Measurements from ENCODE around the gene GALNTL6.

GALNTL6 gene

DNA sequence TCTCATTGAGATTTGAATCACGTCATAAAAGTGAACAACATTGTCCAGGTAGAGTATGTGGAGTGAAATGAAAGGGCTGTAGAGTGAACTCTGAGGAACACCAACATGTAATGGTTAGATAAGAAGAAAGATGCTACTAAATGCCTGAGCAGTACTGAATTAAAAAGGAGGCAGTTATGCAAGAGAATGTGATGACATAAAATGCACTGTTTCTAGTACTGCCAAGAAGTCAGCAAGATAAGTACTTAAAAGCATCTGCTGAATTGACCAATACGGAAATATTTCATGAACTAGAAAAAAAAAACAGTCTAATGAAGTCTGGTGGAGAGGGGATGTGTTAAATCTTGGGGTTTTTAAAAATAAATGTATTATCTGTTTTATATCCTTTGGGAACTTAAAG is 771.6 kb downstream of the GALNTL6 start:
- H3K4me3 ChIP-seq (ENCODE audit: insufficient read depth in 1 of 2, low read depth in 1 of 2, low read length in 2 of 2), result no peak overlapping the region

DNA sequence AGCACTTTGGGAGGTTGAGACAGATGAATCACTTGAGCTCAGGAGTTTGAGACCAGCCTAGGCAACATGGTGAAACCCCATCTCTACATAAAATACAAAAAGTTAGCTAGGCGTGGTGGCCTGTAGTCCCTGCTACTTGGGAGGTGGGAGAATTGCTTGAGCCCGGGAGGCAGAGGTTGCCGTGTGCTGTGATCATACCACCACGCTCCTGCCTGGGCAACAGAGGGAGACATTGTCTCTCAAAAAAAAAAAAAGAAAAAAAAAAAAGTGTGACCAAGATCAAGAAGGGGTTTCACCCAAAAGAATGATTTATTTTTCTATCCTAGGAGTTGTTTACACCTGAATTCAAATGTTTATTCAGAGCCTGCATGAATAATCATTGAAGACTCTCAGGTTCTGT is 783.0 kb downstream of the GALNTL6 start:
- Histone ChIP-seq H4K8ac (ENCODE audit: low read length) (no peak overlapping the region), H3K79me1 (replicated peaks; ENCODE audit: low read length, poor library complexity, severe bottlenecking) (no peaks in the 10 kb centered on the region), H2BK12ac (ENCODE audit: low read length in 2 of 2) (no peak overlapping the region), H3K14ac (ENCODE audit: low read length in 2 of 2) (no peak overlapping the region), H2AK5ac (ENCODE audit: low read length, severe bottlenecking) (no peak overlapping the region), H2BK5ac (ENCODE audit: low read depth, low read length, poor library complexity, severe bottlenecking) (no peak overlapping the region), H3K18ac (ENCODE audit: low read depth in 1 of 2, low read length in 2 of 2) (no peak overlapping the region), H3K9me3 (ENCODE audit: control insufficient read depth, low read length) (peaks cover 4% of the 10 kb centered on the region), H3K4me2 (ENCODE audit: low read length, poor library complexity, severe bottlenecking) (no peak overlapping the region), H4K91ac (ENCODE audit: low read length) (no peak overlapping the region), H3K4me1 (ENCODE audit: control insufficient read depth, insufficient read depth, low read depth, low read length) (no peaks in the 10 kb centered on the region), H3K36me3 (ENCODE audit: control insufficient read depth in 1 of 2, insufficient read depth in 2 of 2, low read depth in 1 of 2, low read length in 2 of 2) (no peaks in the 10 kb centered on the region), H2BK15ac (ENCODE audit: low read depth, poor library complexity, severe bottlenecking) (no peak overlapping the region), H3K4ac (ENCODE audit: low read depth in 1 of 2, low read length in 2 of 2) (no peak overlapping the region), H3K23ac (ENCODE audit: low read length in 2 of 2) (no peak overlapping the region), H3K27ac (ENCODE audit: low read length, poor library complexity, severe bottlenecking) (no peak overlapping the region), H2BK120ac (ENCODE audit: low read depth, low read length) (no peak overlapping the region), H2AFZ (ENCODE audit: low read depth, low read length) (no peak overlapping the region), H3K4me3 (ENCODE audit: insufficient read depth in 1 of 2, low read depth in 1 of 2, low read length in 2 of 2) (no peak overlapping the region), H3K27me3 (ENCODE audit: control insufficient read depth in 1 of 2, insufficient read depth in 1 of 2, low read length in 2 of 2) (no peaks in the 10 kb centered on the region), H3K9ac (ENCODE audit: low read length) (no peak overlapping the region)
- DNase-seq, result no peak
- WGBS, result 44% methylated on average over 4 of the region's 4 CpGs

More for the DNA sequence above, 771.6 kb downstream of the GALNTL6 start:
- Histone ChIP-seq H2BK15ac (ENCODE audit: low read depth, poor library complexity, severe bottlenecking) (no peak overlapping the region), H3K9ac (ENCODE audit: low read length) (no peak overlapping the region), H2BK5ac (ENCODE audit: low read depth, low read length, poor library complexity, severe bottlenecking) (no peak overlapping the region), H3K27ac (ENCODE audit: low read length, poor library complexity, severe bottlenecking) (no peak overlapping the region), H2BK12ac (ENCODE audit: low read length in 2 of 2) (no peak overlapping the region), H2AFZ (ENCODE audit: low read depth, low read length) (no peak overlapping the region), H3K79me1 (replicated peaks; ENCODE audit: low read length, poor library complexity, severe bottlenecking) (no peaks in the 10 kb centered on the region), H4K8ac (ENCODE audit: low read length) (no peak overlapping the region), H3K4ac (ENCODE audit: low read depth in 1 of 2, low read length in 2 of 2) (no peak overlapping the region), H3K4me2 (ENCODE audit: low read length, poor library complexity, severe bottlenecking) (no peak overlapping the region), H2BK120ac (ENCODE audit: low read depth, low read length) (no peak overlapping the region), H3K18ac (ENCODE audit: low read depth in 1 of 2, low read length in 2 of 2) (no peak overlapping the region), H3K36me3 (ENCODE audit: control insufficient read depth in 1 of 2, insufficient read depth in 2 of 2, low read depth in 1 of 2, low read length in 2 of 2) (no peaks in the 10 kb centered on the region), H3K4me1 (ENCODE audit: control insufficient read depth, insufficient read depth, low read depth, low read length) (no peaks in the 10 kb centered on the region), H4K91ac (ENCODE audit: low read length) (no peak overlapping the region), H2AK5ac (ENCODE audit: low read length, severe bottlenecking) (no peak overlapping the region), H3K27me3 (ENCODE audit: control insufficient read depth in 1 of 2, insufficient read depth in 1 of 2, low read length in 2 of 2) (no peaks in the 10 kb centered on the region), H3K14ac (ENCODE audit: low read length in 2 of 2) (no peak overlapping the region), H3K23ac (ENCODE audit: low read length in 2 of 2) (no peak overlapping the region), H3K9me3 (ENCODE audit: control insufficient read depth, low read length) (peaks cover 2% of the 10 kb centered on the region)
- WGBS, result 80% methylated on average over 2 of the region's 2 CpGs
- no peak for DNase-seq

GRCh38 chr4:172599554-172599953 is 786.4 kb downstream of the GALNTL6 start:
- Histone ChIP-seq H2BK5ac (ENCODE audit: low read depth, low read length, poor library complexity, severe bottlenecking) (no peak overlapping the region), H4K8ac (ENCODE audit: low read length) (no peak overlapping the region), H2AK5ac (ENCODE audit: low read length, severe bottlenecking) (no peak overlapping the region), H3K27ac (ENCODE audit: low read length, poor library complexity, severe bottlenecking) (no peak overlapping the region), H3K4me3 (ENCODE audit: insufficient read depth in 1 of 2, low read depth in 1 of 2, low read length in 2 of 2) (no peak overlapping the region), H2BK120ac (ENCODE audit: low read depth, low read length) (no peak overlapping the region), H4K91ac (ENCODE audit: low read length) (no peak overlapping the region), H2BK15ac (ENCODE audit: low read depth, poor library complexity, severe bottlenecking) (no peak overlapping the region), H3K14ac (ENCODE audit: low read length in 2 of 2) (no peak overlapping the region), H3K79me1 (replicated peaks; ENCODE audit: low read length, poor library complexity, severe bottlenecking) (no peaks in the 10 kb centered on the region), H3K27me3 (ENCODE audit: control insufficient read depth in 1 of 2, insufficient read depth in 1 of 2, low read length in 2 of 2) (no peaks in the 10 kb centered on the region), H3K18ac (ENCODE audit: low read depth in 1 of 2, low read length in 2 of 2) (no peak overlapping the region), H3K9ac (ENCODE audit: low read length) (no peak overlapping the region), H3K4me2 (ENCODE audit: low read length, poor library complexity, severe bottlenecking) (no peak overlapping the region), H3K36me3 (ENCODE audit: control insufficient read depth in 1 of 2, insufficient read depth in 2 of 2, low read depth in 1 of 2, low read length in 2 of 2) (no peaks in the 10 kb centered on the region), H3K4ac (ENCODE audit: low read depth in 1 of 2, low read length in 2 of 2) (no peak overlapping the region), H2BK12ac (ENCODE audit: low read length in 2 of 2) (no peak overlapping the region), H3K9me3 (ENCODE audit: control insufficient read depth, low read length) (no peaks in the 10 kb centered on the region), H3K4me1 (ENCODE audit: control insufficient read depth, insufficient read depth, low read depth, low read length) (no peaks in the 10 kb centered on the region), H3K23ac (ENCODE audit: low read length in 2 of 2) (no peak overlapping the region), H2AFZ (ENCODE audit: low read depth, low read length) (no peak overlapping the region)
- no peak for DNase-seq
- WGBS, result 96% methylated on average over 3 of the region's 4 CpGs

- Histone ChIP-seq H3K4me3 (ENCODE audit: insufficient read depth in 1 of 2, low read depth in 1 of 2, low read length in 2 of 2) (no peak overlapping the region), H2AK5ac (ENCODE audit: low read length, severe bottlenecking) (no peak overlapping the region), H3K4ac (ENCODE audit: low read depth in 1 of 2, low read length in 2 of 2) (no peak overlapping the region), H2AFZ (ENCODE audit: low read depth, low read length) (no peak overlapping the region), H3K14ac (ENCODE audit: low read length in 2 of 2) (no peak overlapping the region), H3K79me1 (replicated peaks; ENCODE audit: low read length, poor library complexity, severe bottlenecking) (no peaks in the 10 kb centered on the region), H3K4me2 (ENCODE audit: low read length, poor library complexity, severe bottlenecking) (no peak overlapping the region), H2BK5ac (ENCODE audit: low read depth, low read length, poor library complexity, severe bottlenecking) (no peak overlapping the region), H3K27me3 (ENCODE audit: control insufficient read depth in 1 of 2, insufficient read depth in 1 of 2, low read length in 2 of 2) (no peaks in the 10 kb centered on the region), H3K9me3 (ENCODE audit: control insufficient read depth, low read length) (no peaks in the 10 kb centered on the region), H3K23ac (ENCODE audit: low read length in 2 of 2) (no peak overlapping the region), H3K18ac (ENCODE audit: low read depth in 1 of 2, low read length in 2 of 2) (no peak overlapping the region), H3K36me3 (ENCODE audit: control insufficient read depth in 1 of 2, insufficient read depth in 2 of 2, low read depth in 1 of 2, low read length in 2 of 2) (no peaks in the 10 kb centered on the region), H2BK12ac (ENCODE audit: low read length in 2 of 2) (no peak overlapping the region), H4K8ac (ENCODE audit: low read length) (no peak overlapping the region), H2BK15ac (ENCODE audit: low read depth, poor library complexity, severe bottlenecking) (no peak overlapping the region), H3K27ac (ENCODE audit: low read length, poor library complexity, severe bottlenecking) (no peak overlapping the region), H3K4me1 (ENCODE audit: control insufficient read depth, insufficient read depth, low read depth, low read length) (no peaks in the 10 kb centered on the region), H3K9ac (ENCODE audit: low read length) (no peak overlapping the region), H4K91ac (ENCODE audit: low read length) (no peak overlapping the region), H2BK120ac (ENCODE audit: low read depth, low read length) (no peak overlapping the region)
- WGBS, result 63% methylated on average over 2 of the region's 2 CpGs
- DNase-seq, result no peak
Observed at GRCh38 chr4:172601195-172601594, 788.0 kb downstream of the GALNTL6 start.
